MM.1S (cell line): ENCODE results near the gene SRP14.

Experiments
- DNase-seq: peaks from one replicate; pipeline ENCODE4 v3.0.0-alpha.2; 2015
- H2AFZ ChIP-seq: fragments of 300-600 bp; sonication (generic); 2 replicates; pipeline ENCODE4 v1.6.0; 2016; ENCODE audit warnings: antibody characterized with exemption, low read length
- H3F3A ChIP-seq: fragments of 300-600 bp; sonication (generic); 2 replicates; pipeline ENCODE4 v1.6.1; 2016; ENCODE audit warnings: mild to moderate bottlenecking, antibody characterized with exemption, low read length, moderate library complexity, mixed read lengths; ENCODE audit not compliant: insufficient read depth
- H3K27ac ChIP-seq: fragments of 300-600 bp; sonication (generic); 2 replicates; pipeline ENCODE4 v1.5.1; 2016; ENCODE audit warnings: mild to moderate bottlenecking, low read length
- H3K27me3 ChIP-seq: fragments of 300-600 bp; sonication (generic); replicated peaks from 2 replicates; pipeline ENCODE4 v1.6.0; 2016; ENCODE audit warnings: low read length; ENCODE audit not compliant: insufficient read depth
- H3K36me3 ChIP-seq: fragments of 300-600 bp; sonication (generic); replicated peaks from 2 replicates; pipeline ENCODE4 v1.6.1; 2016; ENCODE audit warnings: mild to moderate bottlenecking, low read length, mixed read lengths; ENCODE audit not compliant: insufficient read depth
- H3K4me1 ChIP-seq: fragments of 300-600 bp; sonication (generic); 2 replicates; pipeline ENCODE4 v1.6.1; 2016; ENCODE audit warnings: low read length, mixed read lengths
- H3K4me2 ChIP-seq: fragments of 300-600 bp; sonication (generic); 2 replicates; pipeline ENCODE4 v1.6.0; 2016; ENCODE audit warnings: low read depth, low read length
- H3K4me3 ChIP-seq: fragments of 300-600 bp; sonication (generic); 2 replicates; pipeline ENCODE4 v1.5.1; 2016; ENCODE audit warnings: low read length, mixed read lengths
- H3K79me2 ChIP-seq: fragments of 300-600 bp; sonication (generic); 2 replicates; pipeline ENCODE4 v1.6.1; 2016; ENCODE audit warnings: mixed run types, low read length, mixed read lengths
- H3K9ac ChIP-seq: fragments of 300-600 bp; sonication (generic); 2 replicates; pipeline ENCODE4 v1.6.1; 2016; ENCODE audit warnings: low read length, mixed read lengths
- H3K9me2 ChIP-seq: fragments of 300-600 bp; sonication (generic); replicated peaks from 2 replicates; pipeline ENCODE4 v1.6.1; 2016; ENCODE audit warnings: mild to moderate bottlenecking, low read length, mixed read lengths; ENCODE audit not compliant: insufficient read depth
- H3K9me3 ChIP-seq: fragments of 300-600 bp; sonication (generic); replicated peaks from 2 replicates; pipeline ENCODE4 v1.6.1; 2016; ENCODE audit warnings: mild to moderate bottlenecking, low read length, mixed read lengths; ENCODE audit not compliant: insufficient read depth
- H4K20me1 ChIP-seq: fragments of 300-600 bp; sonication (generic); 2 replicates; pipeline ENCODE4 v1.6.1; 2016; ENCODE audit warnings: mild to moderate bottlenecking, low read length, moderate library complexity, mixed read lengths; ENCODE audit not compliant: insufficient read depth
- EZH2 ChIP-seq: fragments of 300-600 bp; sonication (generic); optimal IDR thresholded peaks from 2 replicates; pipeline ENCODE3; 2017; ENCODE audit warnings: low read depth, mild to moderate bottlenecking, antibody characterized with exemption, low read length, mixed read lengths
- EZH2phosphoT487 ChIP-seq: fragments of 300-600 bp; sonication (generic); IDR thresholded peaks from 2 replicates; pipeline ENCODE4 v1.6.1; 2018; ENCODE audit warnings: antibody characterized with exemption, low read length
- TF ChIP-seq, protein P1 (sequence below): fragments of 300-600 bp; sonication (generic); IDR thresholded peaks from 2 replicates; pipeline ENCODE4 v1.5.1; 2016; ENCODE audit warnings: antibody characterized with exemption, low read length, mixed read lengths

SRP14 gene

DNA sequence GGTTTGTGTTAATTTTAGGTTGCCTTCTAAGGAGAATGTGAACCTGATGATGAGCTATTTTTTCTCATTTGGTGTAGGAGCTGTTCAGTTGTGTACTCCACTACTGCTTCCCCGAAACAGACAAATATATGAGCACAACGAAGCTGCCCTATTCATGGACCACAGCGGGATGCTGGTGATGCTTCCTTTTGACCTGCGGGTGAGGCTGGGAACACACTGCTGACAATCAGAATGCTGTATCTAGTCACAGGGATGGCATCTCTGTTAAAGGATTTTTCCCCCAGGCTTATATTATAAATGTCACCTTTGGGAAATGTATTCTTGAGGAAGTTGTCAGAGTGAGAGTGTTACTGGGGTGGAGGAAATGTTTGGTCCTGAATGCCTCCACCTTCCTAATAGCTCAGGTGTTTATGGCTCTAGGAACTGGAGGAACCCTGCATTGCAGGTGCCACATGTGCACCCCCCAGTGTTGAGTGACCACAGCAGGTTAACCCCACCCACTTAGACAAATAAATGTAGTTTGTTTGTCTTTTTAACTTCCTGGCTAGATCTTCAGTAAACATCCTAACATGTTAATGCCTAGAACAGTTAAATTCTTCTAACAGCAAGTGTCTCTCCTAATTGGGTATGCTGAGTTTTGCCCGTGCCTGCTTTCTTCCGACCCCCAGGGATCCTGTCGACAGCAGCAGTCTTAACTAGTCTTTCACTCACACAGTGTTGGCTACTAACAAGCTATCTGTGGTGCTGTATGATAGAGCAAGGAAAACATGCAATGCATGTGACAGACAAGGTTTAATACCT lies 35.7 kb downstream of the SRP14 start:
- H4K20me1 ChIP-seq: no peaks in the 10 kb centered on the region
- H2AFZ ChIP-seq: no peak overlapping the region
- no peak overlapping the region for H3K4me2 ChIP-seq
- H3K27ac ChIP-seq: no peak overlapping the region
- H3K9me3 ChIP-seq: no peaks in the 10 kb centered on the region
- no peaks in the 10 kb centered on the region for H3K36me3 ChIP-seq
- no peaks in the 10 kb centered on the region for H3K9me2 ChIP-seq
- no peaks in the 10 kb centered on the region for H3K4me1 ChIP-seq
- no peak for TF ChIP-seq EZH2phosphoT487
- TF ChIP-seq EZH2: no peak
- TF ChIP-seq, protein P1, sequence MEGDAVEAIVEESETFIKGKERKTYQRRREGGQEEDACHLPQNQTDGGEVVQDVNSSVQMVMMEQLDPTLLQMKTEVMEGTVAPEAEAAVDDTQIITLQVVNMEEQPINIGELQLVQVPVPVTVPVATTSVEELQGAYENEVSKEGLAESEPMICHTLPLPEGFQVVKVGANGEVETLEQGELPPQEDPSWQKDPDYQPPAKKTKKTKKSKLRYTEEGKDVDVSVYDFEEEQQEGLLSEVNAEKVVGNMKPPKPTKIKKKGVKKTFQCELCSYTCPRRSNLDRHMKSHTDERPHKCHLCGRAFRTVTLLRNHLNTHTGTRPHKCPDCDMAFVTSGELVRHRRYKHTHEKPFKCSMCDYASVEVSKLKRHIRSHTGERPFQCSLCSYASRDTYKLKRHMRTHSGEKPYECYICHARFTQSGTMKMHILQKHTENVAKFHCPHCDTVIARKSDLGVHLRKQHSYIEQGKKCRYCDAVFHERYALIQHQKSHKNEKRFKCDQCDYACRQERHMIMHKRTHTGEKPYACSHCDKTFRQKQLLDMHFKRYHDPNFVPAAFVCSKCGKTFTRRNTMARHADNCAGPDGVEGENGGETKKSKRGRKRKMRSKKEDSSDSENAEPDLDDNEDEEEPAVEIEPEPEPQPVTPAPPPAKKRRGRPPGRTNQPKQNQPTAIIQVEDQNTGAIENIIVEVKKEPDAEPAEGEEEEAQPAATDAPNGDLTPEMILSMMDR: no peak
- H3F3A ChIP-seq: no peaks in the 10 kb centered on the region
- no peaks in the 10 kb centered on the region for H3K79me2 ChIP-seq
- no peaks in the 10 kb centered on the region for H3K27me3 ChIP-seq
- no peak overlapping the region for H3K4me3 ChIP-seq
- no peak overlapping the region for H3K9ac ChIP-seq
- DNase-seq: no peak

GRCh38 chr15:40002295-40002694 lies 36.7 kb downstream of the SRP14 start:
- Histone ChIP-seq H3K9ac (no peak overlapping the region), H3F3A (no peaks in the 10 kb centered on the region), H3K27ac (no peak overlapping the region), H3K9me3 (no peaks in the 10 kb centered on the region), H3K79me2 (no peaks in the 10 kb centered on the region), H3K4me3 (no peak overlapping the region), H3K4me2 (no peak overlapping the region), H3K9me2 (no peaks in the 10 kb centered on the region), H3K36me3 (no peaks in the 10 kb centered on the region), H3K27me3 (no peaks in the 10 kb centered on the region), H4K20me1 (no peaks in the 10 kb centered on the region), H3K4me1 (no peaks in the 10 kb centered on the region), H2AFZ (no peak overlapping the region)
- no peak for DNase-seq
- TF ChIP-seq, protein P1: no peak
- TF ChIP-seq EZH2phosphoT487 (no peak), EZH2 (no peak)

DNA sequence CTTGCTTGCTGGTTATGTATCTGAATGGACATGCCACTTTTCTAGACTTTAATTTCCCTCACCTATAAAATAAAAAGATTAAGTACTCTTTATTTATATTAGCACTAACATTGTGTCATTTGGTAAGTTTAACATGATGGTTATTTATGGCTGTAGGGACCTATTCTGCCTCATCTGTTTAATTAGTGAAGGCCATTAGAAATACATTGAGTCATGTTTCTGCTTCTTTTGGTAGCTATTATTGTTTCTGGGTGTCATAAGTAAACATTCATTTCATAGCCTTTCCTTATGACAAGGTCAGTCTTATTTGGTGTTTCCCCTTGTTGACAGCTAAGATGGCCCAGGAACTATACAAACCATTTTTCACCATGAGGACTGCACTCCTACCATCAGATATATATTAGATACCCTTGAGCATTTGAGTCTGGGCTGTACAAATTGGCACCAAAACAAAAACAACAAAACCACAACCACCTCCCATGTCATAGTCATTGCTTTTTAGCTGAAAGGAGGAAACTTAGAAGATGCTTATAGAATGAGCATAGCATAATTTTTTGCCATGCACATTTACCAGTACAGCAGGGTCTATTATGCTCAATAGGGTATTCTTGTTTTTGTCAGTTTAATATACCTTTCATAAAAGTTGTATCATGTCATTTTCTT lies 39.3 kb downstream of the SRP14 start:
- H3K9me3 ChIP-seq: no peaks in the 10 kb centered on the region
- H3K4me1 ChIP-seq: no peaks in the 10 kb centered on the region
- no peaks in the 10 kb centered on the region for H3K79me2 ChIP-seq
- no peaks in the 10 kb centered on the region for H3F3A ChIP-seq
- H3K9me2 ChIP-seq: no peaks in the 10 kb centered on the region
- no peak for DNase-seq
- H3K4me2 ChIP-seq: no peak overlapping the region
- H4K20me1 ChIP-seq: no peaks in the 10 kb centered on the region
- H3K27me3 ChIP-seq: no peaks in the 10 kb centered on the region
- no peaks in the 10 kb centered on the region for H3K36me3 ChIP-seq
- TF ChIP-seq EZH2phosphoT487: no peak
- no peak for TF ChIP-seq EZH2
- TF ChIP-seq, protein P1: no peak
- H3K27ac ChIP-seq: no peak overlapping the region
- H3K4me3 ChIP-seq: no peak overlapping the region
- no peak overlapping the region for H2AFZ ChIP-seq
- H3K9ac ChIP-seq: no peak overlapping the region
